K562 treated with DMSO at 1 percent for 48 hours (cell line): ENCODE data around the gene BZW2. TPM values are rescaled to one million over a fixed set of nuclear protein-coding genes. Genes with fewer than 3 reads are reported as not detected.

Experiments
- total RNA-seq: library from RNA; unstranded; fragments of 300-600 nt; gene quantifications from 2 replicates; pipeline ENCODE4 v1.2.3, GENCODE V29; 2022; ENCODE audit warnings: low replicate concordance; ENCODE audit errors: extremely low read depth

Gene BZW2
- not detected in 2 replicates for total RNA-seq

GRCh38 chr7:16645593-16646471 is at the start of gene BZW2, which contains the start of gene ANKMY2:
TSS of gene BZW2 (plus strand) at chr7:16646181. CDS start at chr7:16665444, 19,263 bp downstream.
TSS of gene ANKMY2 (minus strand) at chr7:16645754. CDS start at chr7:16645573, 181 bp downstream.

GRCh38 chr7:16753102-16753931 is 107.3 kb downstream of the BZW2 start, which contains the start of gene TSPAN13:
TSS of gene TSPAN13 (plus strand) at chr7:16753755. CDS start at chr7:16753968, 213 bp downstream.

Other genes with a start within 250 kb of the BZW2 start
- gene CRPPA, start 224.6 kb upstream of the BZW2 start, total RNA-seq, result not detected in 2 replicates
- not detected in 2 replicates for gene SOSTDC1, start 180.4 kb upstream of the BZW2 start, total RNA-seq
- gene LRRC72, start 119.4 kb upstream of the BZW2 start, total RNA-seq, result not detected in 2 replicates
- gene ANKMY2, start 427 bp upstream of the BZW2 start, total RNA-seq, result not detected in 2 replicates
- gene TSPAN13, start 107.6 kb downstream of the BZW2 start, total RNA-seq, result not detected in 2 replicates
- not detected in 2 replicates for gene AGR2, start 158.8 kb downstream of the BZW2 start, total RNA-seq
- not detected in 2 replicates for gene AGR3, start 235.8 kb downstream of the BZW2 start, total RNA-seq